Lower leg skin (tissue), 3 donors: ENCODE measurements around the gene PAN3.

Experiments used
- CTCF ChIP-seq, 3 donors: fragments of 450-650 bp; IDR thresholded peaks; one replicate each; pipeline ENCODE4 v1.5.1; 2016; ENCODE audit warnings: antibody characterized with exemption in 3 of 3, mild to moderate bottlenecking in 3 of 3, moderate library complexity in 2 of 3
- POLR2A ChIP-seq, 2 donors: fragments of 450-650 bp; IDR thresholded peaks; one replicate each; pipeline ENCODE4 v1.6.1; 2016 to 2017; ENCODE audit warnings: antibody characterized with exemption in 2 of 2, mild to moderate bottlenecking in 1 of 2, moderate library complexity in 1 of 2

DNA sequence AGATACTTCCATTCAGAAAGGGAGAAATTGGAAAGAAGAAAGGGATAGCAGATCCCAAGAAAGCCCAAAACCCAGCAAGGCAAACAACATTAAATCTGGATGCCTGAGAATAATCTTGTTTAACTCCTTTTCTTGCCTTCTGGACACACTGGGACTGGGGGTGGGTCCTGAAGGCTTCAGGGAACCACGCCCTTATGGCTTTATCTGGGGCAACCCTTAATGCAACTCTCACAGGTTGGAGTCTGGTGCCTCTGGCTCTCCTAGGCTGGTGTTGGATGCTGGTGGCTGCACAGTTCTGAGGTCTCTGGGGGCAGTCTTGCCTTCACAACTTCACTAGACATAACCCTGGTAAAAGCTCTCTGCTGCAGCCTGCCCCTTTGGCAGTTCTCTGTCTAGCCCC is 27.9 kb downstream of the PAN3 start:
- TF ChIP-seq CTCF (IDR thresholded peaks at IDR 0.05) = no peak
- TF ChIP-seq POLR2A (IDR thresholded peaks at IDR 0.05) = no peak
